ENCODE results near the gene RELB.

DNA sequence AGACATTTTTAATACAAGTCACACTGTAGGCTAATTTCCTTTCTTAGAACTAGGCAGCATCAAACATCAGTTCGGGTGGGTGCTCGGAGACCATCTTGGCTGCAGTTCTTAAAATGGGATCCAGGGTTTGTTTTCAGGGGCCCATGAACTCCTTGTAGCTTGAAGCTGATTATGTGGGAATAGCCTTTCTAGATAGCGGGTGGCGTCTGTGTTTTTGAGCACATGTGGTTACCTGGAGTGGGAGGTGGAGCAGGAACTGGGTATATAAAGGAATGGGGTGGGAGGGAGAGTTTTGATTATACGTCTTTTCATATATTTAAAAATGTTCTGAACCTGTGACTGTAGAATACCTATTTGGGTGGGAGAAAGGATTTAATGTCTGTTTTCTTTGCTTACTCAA lies 33.1 kb upstream of the RELB start:
- TF ChIP-seq FOXM1 (IDR thresholded peaks at IDR 0.05; ENCODE audit: low read depth) = no peak
- no peak for TF ChIP-seq FOXM1 (CRISPR knock-in tag; IDR thresholded peaks at IDR 0.05; ENCODE audit: low read depth)
- TF ChIP-seq, protein P1, sequence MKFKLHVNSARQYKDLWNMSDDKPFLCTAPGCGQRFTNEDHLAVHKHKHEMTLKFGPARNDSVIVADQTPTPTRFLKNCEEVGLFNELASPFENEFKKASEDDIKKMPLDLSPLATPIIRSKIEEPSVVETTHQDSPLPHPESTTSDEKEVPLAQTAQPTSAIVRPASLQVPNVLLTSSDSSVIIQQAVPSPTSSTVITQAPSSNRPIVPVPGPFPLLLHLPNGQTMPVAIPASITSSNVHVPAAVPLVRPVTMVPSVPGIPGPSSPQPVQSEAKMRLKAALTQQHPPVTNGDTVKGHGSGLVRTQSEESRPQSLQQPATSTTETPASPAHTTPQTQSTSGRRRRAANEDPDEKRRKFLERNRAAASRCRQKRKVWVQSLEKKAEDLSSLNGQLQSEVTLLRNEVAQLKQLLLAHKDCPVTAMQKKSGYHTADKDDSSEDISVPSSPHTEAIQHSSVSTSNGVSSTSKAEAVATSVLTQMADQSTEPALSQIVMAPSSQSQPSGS (CRISPR knock-in tag; IDR thresholded peaks at IDR 0.05) = no peak
- no peak for TF ChIP-seq SIN3A (IDR thresholded peaks at IDR 0.05; ENCODE audit: borderline replicate concordance in 2 of 2, control insufficient read depth in 1 of 2, low read depth in 2 of 2, low read length in 2 of 2)
- no peak for TF ChIP-seq JUND (IDR thresholded peaks at IDR 0.05; ENCODE audit: borderline replicate concordance, low read depth, low read length)
- no peak for TF ChIP-seq JUND (tag; IDR thresholded peaks at IDR 0.05; ENCODE audit: borderline replicate concordance, low read depth, low read length)
- TF ChIP-seq FOXK1 (CRISPR knock-in tag; IDR thresholded peaks at IDR 0.05; ENCODE audit: borderline replicate concordance) = no peak
- no peak for TF ChIP-seq LARP7 (IDR thresholded peaks at IDR 0.05)

All from K562 (cell line).